Motor neuron (in vitro differentiated cells): ENCODE results near the gene TRIAP1. TPM values are rescaled to one million over a fixed set of nuclear protein-coding genes. Genes with fewer than 3 reads are reported as not detected.
"Not testable (repeated sequence)": the region's sequence is repeated elsewhere in the genome, so short reads cannot be mapped to it uniquely, and the experiment has no call there.

Experiments
- ATAC-seq, 8 experiments: fragments of 200-7000 bp; cut with Tn5 transposase; replicated peaks in 6 of 8; 2 replicates each; pipeline ENCODE4 v1.8.0; 2021; ENCODE audit warnings: mild to moderate bottlenecking in 8 of 8, moderate library complexity in 8 of 8
- H3K27ac ChIP-seq, 2 donors: fragments of 250-450 bp; sonication (Bioruptor Pico); 2 replicates each; pipeline ENCODE4 v1.9.0; 2021; ENCODE audit warnings: antibody characterized with exemption in 2 of 2, mild to moderate bottlenecking in 2 of 2, moderate library complexity in 1 of 2
- H3K4me1 ChIP-seq, 2 donors: fragments of 250-450 bp; sonication (Bioruptor Pico); replicated peaks in 1 of 2; 2 replicates each; pipeline ENCODE4 v1.6.1; 2021; ENCODE audit warnings: antibody characterized with exemption in 2 of 2, mild to moderate bottlenecking in 2 of 2, moderate library complexity in 1 of 2
- H3K4me3 ChIP-seq, 5 donors: fragments of 250-450 bp; sonication (Bioruptor Pico); 2 replicates each; pipeline ENCODE4 v1.9.0; 2021; ENCODE audit warnings: antibody characterized with exemption in 5 of 5, mild to moderate bottlenecking in 5 of 5, moderate library complexity in 4 of 5
- WGBS, 10 experiments: fragments of 450-650 bp; shearing (Covaris generic); methylation state at CpG; one replicate each; pipeline ENCODE4 v1.0.0; 2022; 5-methylcytosine and 5-hydroxymethylcytosine counted together
- in situ Hi-C, 9 experiments: fragments of 400-800 bp; cut with MboI; loops; one replicate each; pipeline ENCODE4 v1.15.0; 2021; ENCODE audit warnings: low sequenced_read_pairs in 9 of 9, low pct_unique_long_range_greater_than_20kb in 2 of 9; ENCODE audit not compliant: unreplicated experiment in 9 of 9
- total RNA-seq, 8 experiments: library from RNA; unstranded; fragments of 300-600 nt; gene quantifications; 2 replicates each; pipeline versions ENCODE4 v1.2.3 to v1.2.4, GENCODE V29; 2022

TRIAP1 gene
- total RNA-seq, 8 experiments from 2014 or later, result 25.0 to 90.0 (median 41.5) TPM

DNA sequence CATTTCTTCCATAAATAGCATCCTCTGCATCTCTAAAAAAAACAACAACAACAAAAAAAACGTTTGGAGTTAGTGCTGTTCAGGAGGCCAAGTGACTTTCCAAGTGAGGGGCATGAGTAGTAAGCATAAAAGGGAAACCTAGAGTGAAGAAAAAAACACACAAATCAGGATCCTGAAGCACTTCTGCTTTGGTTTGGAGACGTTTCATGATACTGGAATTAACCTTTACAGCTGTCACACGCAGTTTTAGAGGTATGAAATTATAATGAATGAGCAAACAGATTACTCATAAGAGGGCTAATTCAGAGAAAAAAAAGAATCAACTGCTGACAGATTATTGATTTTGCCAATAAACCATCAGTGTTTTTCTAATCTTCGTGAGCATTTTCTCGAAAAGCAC, 19.6 kb upstream of the TRIAP1 start:
- WGBS, 10 experiments, result 31 to 100% (median 56%) methylated on average over 1 to 5 of the region's 5 CpGs
- ATAC-seq, result no peak
- in situ Hi-C loops, result loop anchor here in 1 of 9 experiments (25.0 kb wide), 1 partner anchor 253 kb away; the partner anchor contains the start of gene RPLP0
- Histone ChIP-seq H3K4me3 (no peak overlapping the region), H3K27ac (no peak overlapping the region), H3K4me1 (peaks cover 6 to 18% of the 10 kb centered on the region in 2 donors)

DNA sequence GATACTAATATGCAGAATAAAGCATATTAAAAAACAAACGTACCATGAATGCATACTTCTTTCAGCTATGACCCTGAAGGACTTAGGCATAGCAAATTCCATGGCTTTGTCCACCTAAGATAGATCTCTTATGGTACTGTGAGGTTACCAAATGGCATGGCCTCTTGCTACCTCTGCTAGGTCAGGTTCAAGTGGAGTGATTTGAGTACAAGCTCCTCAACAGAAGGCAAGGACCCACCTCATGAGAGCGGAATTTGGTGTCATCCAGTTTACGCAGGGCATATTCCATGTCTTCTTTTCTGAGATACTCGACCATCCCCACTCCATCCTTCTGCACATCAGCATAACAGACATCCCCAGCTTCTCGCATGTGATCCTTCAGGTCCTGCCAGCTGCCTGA, 17.5 kb upstream of the TRIAP1 start:
- WGBS, 10 experiments, result 40 to 100% (median 76%) methylated on average over 1 to 4 of the region's 5 CpGs; no CpG with 5 or more reads in 2 of the 10 experiments
- Histone ChIP-seq H3K4me3 (no peak overlapping the region), H3K4me1 (peaks cover 2 to 13% of the 10 kb centered on the region in 2 donors), H3K27ac (no peak overlapping the region)
- in situ Hi-C loops, result loop anchor here in 1 of 9 experiments (25.0 kb wide), 1 partner anchor 251 kb away; the partner anchor contains the start of gene RPLP0
- ATAC-seq, result no peak

DNA sequence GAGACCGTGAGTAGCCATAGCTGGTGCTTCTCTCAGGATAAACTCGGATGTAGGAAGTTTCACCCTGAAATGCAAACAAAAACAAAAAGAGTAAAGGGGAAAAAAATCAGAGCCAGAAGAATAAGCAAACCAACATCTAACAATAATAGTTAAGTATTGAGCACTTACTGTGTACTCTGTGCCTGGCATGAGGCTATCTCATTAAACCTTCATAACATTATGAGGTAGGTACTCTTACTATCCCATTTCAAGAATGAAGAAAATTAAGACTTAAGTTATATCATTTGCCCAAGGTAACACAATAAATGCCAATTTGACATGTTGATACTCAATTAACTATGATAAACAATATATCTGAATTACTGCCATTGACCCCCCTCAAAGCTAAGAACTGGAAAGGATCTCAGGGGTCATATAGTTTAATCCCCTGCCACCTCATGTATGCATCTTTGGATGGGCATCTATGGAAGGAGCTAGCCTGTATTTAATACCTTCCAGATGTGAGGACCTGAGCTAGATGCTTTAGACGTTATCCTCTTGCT, 16.0 kb upstream of the TRIAP1 start:
- Histone ChIP-seq H3K4me1 (peaks cover 2 to 9% of the 10 kb centered on the region in 2 donors), H3K4me3 (no peak overlapping the region), H3K27ac (no peak overlapping the region)
- 75 to 100% (median 87%) methylated on average over 1 to 3 of the region's 3 CpGs; no CpG with 5 or more reads in 1 of the 10 experiments for WGBS, 10 experiments
- ATAC-seq, result no peak
- in situ Hi-C loops, result loop anchor here in 1 of 9 experiments (25.0 kb wide), 1 partner anchor 250 kb away; the partner anchor contains the start of gene RPLP0

DNA sequence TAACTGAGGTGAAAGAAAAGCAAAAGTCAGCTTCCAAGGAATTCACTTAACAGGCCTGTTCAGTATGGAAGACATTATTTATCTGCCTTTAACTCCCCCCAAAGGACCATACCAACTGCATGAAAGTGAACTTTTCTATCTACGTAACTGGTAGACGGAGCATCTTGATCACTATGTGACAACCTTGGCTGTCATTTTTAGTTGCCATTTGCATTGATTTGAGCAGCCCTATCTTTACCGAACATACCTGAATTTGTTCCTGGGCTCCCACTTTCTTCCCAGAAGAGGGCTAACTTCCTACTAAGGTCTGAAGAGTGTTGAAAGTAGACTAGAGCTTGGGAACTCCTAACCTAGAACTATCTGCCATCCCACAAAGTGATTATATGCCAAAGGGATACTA, 14.0 kb upstream of the TRIAP1 start:
- no peaks in the 10 kb centered on the region for H3K4me1 ChIP-seq
- no peak overlapping the region for H3K27ac ChIP-seq
- in situ Hi-C loops, result loop anchor here in 1 of 9 experiments (25.0 kb wide), 1 partner anchor 248 kb away; the partner anchor contains the start of gene RPLP0
- ATAC-seq, result no peak
- WGBS, 10 experiments, result 67 to 100% (median 97%) methylated on average over 1 to 3 of the region's 3 CpGs; no CpG with 5 or more reads in 3 of the 10 experiments
- no peak overlapping the region for H3K4me3 ChIP-seq

DNA sequence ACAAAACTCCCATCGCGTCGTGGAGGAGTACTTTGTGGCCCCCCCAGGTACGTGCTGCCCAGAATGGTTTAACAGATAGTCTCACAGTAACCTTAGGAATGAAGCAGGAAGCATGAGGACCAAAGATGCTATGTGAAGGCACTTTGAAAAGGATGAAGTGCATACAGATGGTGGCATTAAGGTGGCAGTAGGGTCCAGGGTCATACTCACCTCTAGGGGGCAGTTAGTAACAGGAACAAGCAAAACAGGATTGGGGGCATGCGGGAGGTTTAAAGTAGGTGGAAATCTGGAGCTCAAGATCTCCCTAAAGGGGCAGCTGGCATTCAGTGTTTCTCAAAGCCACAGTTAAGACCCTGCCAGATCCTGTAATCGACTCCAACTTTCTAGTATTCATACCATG, 10.9 kb upstream of the TRIAP1 start:
- Histone ChIP-seq H3K4me3 (no peak overlapping the region), H3K4me1 (no peaks in the 10 kb centered on the region), H3K27ac (no peak overlapping the region)
- in situ Hi-C loops, result loop anchor here in 1 of 9 experiments (25.0 kb wide), 1 partner anchor 245 kb away; the partner anchor contains the start of gene RPLP0
- peak in 2 of 8 experiments; percentile 26 to 27 for ATAC-seq
- 50 to 100% (median 94%) methylated on average over 1 to 6 of the region's 6 CpGs; no CpG with 5 or more reads in 2 of the 10 experiments for WGBS, 10 experiments

DNA sequence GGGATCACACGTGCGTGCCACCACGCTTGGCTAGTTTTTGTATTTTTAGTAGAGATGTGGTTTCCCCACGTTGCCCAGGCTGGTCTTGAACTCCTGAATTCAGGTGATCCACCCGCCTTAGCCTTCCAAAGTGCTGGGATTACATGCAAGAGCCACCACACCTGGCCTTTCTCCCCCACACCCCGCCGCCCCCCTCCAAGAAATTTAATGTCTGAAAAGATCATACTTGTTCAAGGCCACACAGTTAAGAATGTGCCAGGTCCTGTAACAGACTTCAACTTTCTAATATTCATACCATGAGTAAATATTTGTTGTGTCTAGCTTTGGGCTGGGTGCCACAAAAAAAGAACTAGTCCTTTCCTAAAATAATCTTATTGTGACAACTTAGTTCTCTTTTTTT, 9.1 kb upstream of the TRIAP1 start:
- no peak overlapping the region for H3K27ac ChIP-seq
- WGBS, 10 experiments, result 96 to 100% methylated on average over 2 to 5 of the region's 7 CpGs; no CpG with 5 or more reads in 8 of the 10 experiments
- in situ Hi-C loops, result loop anchor here in 1 of 9 experiments (25.0 kb wide), 1 partner anchor 243 kb away; the partner anchor contains the start of gene RPLP0

DNA sequence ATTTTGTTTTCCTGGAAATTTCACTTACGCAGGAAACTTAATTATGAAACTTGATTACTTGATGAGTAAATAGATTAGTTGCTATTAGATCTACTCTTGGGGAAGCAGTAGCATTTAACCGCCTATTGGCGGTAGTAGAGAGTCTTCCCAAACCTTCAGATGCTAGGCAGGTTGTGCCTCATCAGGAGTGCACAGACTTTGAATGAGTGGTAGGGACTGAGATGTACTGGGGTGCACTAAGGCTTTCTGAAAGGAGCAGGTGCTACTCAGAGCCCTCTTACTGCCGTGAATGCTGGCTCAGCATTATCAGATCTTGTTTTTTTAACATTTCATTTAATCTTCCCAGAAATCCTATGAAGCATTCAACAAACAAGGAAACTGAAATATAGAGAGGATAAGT, 7.8 kb upstream of the TRIAP1 start:
- 61 to 100% (median 83%) methylated on average over 2 to 4 of the region's 4 CpGs; no CpG with 5 or more reads in 4 of the 10 experiments for WGBS, 10 experiments
- no peaks in the 10 kb centered on the region for H3K4me1 ChIP-seq
- in situ Hi-C loops, result loop anchor here in 1 of 9 experiments (25.0 kb wide), 1 partner anchor 242 kb away; the partner anchor contains the start of gene RPLP0
- ATAC-seq, result peak in 5 of 8 experiments; percentile 21 to 83 (median 70)
- no peak overlapping the region for H3K4me3 ChIP-seq
- no peak overlapping the region for H3K27ac ChIP-seq

More for the DNA sequence above, 9.1 kb upstream of the TRIAP1 start:
- no peak overlapping the region for H3K4me3 ChIP-seq
- H3K4me1 ChIP-seq, result no peaks in the 10 kb centered on the region
- no peak for ATAC-seq

DNA sequence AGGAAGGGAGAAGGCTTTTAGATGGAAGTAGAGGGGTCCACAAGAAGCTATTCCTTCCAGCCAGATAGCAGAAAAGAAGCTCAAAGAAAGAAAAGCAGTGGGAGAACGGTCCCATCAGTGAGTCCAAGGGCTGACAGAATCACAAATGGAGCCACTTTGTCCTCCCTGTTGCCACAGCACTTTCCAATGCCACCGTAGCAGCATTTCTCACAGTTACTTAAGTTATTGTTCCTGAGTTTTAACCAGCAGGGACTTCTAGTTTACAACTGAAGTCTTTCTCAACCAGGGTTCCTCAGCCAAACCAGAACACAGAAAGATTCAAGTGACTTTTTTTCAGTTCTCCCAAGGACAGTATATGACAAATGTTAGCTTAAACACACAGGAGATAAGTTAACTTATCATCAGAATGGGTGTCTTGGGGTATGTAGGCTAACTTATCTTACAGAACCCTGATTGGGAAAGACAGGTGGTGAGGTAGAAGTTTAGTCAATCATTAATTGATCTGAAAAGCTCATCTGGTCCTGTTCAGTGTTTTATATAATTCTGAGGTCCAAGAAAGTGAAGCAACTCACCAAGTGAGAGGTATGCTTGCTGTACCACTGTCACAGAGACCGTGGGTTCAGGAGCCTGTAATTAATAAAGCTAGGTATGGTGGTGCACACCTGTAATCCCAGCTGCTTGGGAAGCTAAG, 7.0 kb upstream of the TRIAP1 start:
- H3K27ac ChIP-seq, result no peak overlapping the region
- H3K4me1 ChIP-seq, result no peaks in the 10 kb centered on the region
- 43 to 100% (median 100%) methylated on average over 1 to 3 of the region's 3 CpGs; no CpG with 5 or more reads in 1 of the 10 experiments for WGBS, 10 experiments
- no peak overlapping the region for H3K4me3 ChIP-seq
- no peak for ATAC-seq
- in situ Hi-C loops, result loop anchor here in 1 of 9 experiments (25.0 kb wide), 1 partner anchor 241 kb away; the partner anchor contains the start of gene RPLP0

DNA sequence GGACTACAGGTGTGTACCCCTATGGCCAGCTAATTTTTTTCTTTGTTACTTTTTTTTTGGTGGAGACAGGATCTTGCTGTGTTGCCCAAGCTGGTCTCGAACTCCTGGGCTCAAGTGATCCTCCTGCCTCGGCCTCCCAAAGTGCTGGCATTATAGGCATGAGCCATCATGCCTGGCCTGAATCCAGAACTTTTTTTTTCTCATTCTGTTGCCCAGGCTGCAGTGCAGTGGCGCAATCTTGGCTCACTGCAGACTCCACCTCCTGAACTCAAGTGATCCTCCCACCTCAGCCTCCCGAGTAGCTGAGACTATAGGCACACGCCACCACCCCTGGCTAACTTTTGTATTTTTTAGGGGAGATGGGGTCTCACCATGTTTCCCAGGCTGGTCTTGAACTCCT, 6.3 kb upstream of the TRIAP1 start:
- not testable (repeated sequence) for H3K27ac ChIP-seq, H3K4me3 ChIP-seq, H3K4me1 ChIP-seq, ATAC-seq
- 60 to 100% (median 92%) methylated on average over 1 to 4 of the region's 5 CpGs; no CpG with 5 or more reads in 5 of the 10 experiments for WGBS, 10 experiments
- in situ Hi-C loops, result loop anchor here in 1 of 9 experiments (25.0 kb wide), 1 partner anchor 240 kb away; the partner anchor contains the start of gene RPLP0

DNA sequence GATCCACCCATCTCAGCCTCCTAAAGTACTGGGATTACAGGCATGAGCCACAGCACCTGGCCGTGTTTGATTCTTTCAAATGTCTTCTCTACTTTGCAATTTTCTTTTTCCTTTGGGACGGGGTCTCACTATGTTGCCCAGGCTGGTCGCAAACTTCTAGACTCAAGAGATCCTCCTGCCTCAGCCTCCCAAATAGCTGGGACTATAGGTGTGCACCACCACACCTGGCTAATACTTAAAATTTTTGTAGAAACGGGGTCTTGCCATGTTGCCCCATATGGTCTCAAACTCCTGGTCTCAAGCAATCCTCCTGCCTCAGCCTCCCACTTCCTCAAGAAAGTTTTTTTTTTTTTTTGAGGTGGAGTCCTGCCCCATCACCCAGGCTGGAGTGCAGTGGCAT, 1.8 kb upstream of the TRIAP1 start:
- no peak for ATAC-seq
- in situ Hi-C loops, result loop anchor here in 3 of 9 experiments (25.0 kb wide), 1 partner anchor 111 kb away; the partner anchor contains the start of gene PLA2G1B (in 3 of the 3)
- Histone ChIP-seq H3K4me1 (peaks cover 11 to 18% of the 10 kb centered on the region in 2 donors), H3K4me3 (no peak overlapping the region), H3K27ac (no peak overlapping the region)
- WGBS, 10 experiments, result 90 to 100% (median 97%) methylated on average over 2 to 4 of the region's 4 CpGs; no CpG with 5 or more reads in 4 of the 10 experiments

DNA sequence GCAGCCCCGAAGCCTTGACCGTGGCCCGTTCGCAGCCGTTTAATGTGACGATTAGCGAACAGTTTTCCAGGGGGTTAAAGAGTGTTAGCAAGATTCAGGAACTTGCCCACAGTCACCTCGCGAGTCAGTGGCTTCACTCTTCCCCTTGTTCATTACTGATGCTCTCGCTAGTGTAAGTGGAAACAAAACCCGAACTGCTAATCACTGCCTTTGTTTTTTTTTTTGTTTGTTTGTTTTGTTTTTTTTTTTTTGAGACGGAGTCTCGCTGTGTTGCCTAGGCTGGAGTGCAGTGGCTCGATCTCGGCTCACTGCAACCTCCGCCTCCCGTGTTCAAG, 627 bp upstream of the TRIAP1 start:
- WGBS, 10 experiments, result 0 to 32% (median 10%) methylated on average over 2 to 16 of the region's 17 CpGs
- Histone ChIP-seq H3K4me1 (peaks cover 11 to 18% of the 10 kb centered on the region in 2 donors), H3K27ac (peak overlapping the region; percentile 82 to 85), H3K4me3 (peak overlapping the region; percentile 75 to 99 (median 92))
- in situ Hi-C loops, result loop anchor here in 3 of 9 experiments (25.0 kb wide), 1 partner anchor 110 kb away; the partner anchor contains the start of gene PLA2G1B (in 3 of the 3)
- ATAC-seq, result not testable (repeated sequence)

DNA sequence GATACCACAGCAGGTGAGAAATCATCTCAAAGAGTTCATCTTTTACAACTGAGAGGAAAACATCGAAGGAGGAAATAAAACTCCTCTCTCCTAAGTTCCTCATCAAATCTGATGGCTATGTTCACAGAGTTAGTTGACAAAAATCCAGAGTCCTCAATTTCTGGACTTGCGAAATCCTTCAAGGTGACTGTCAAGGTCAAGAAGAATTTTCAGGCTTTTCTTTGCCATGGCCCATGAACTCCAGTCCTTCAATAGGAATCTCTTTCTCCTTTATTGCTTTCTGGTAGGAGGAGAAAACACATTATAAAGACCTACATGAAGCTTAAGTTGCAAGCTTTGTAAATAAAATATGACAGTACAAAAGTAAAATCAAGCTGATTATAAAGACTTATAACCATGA, 1.5 kb downstream of the TRIAP1 start:
- WGBS, 10 experiments, result 33 to 100% (median 100%) methylated on average over 1 to 2 of the region's 2 CpGs; no CpG with 5 or more reads in 2 of the 10 experiments
- H3K4me3 ChIP-seq, result no peak overlapping the region
- peaks cover 14 to 22% of the 10 kb centered on the region in 2 donors for H3K4me1 ChIP-seq
- ATAC-seq, result no peak
- in situ Hi-C loops, result loop anchor here in 3 of 9 experiments (25.0 kb wide), 1 partner anchor 107 kb away; the partner anchor contains the start of gene PLA2G1B (in 3 of the 3)
- H3K27ac ChIP-seq, result no peak overlapping the region
